ENCODE measurements around the gene RNU6-9. TPM values are rescaled to one million over a fixed set of nuclear protein-coding genes. Genes with fewer than 3 reads are reported as not detected.
A peak's percentile ranks its signal among the peaks of the same experiment; 100 is the strongest.

RNU6-9 gene
- total RNA-seq, 1 experiment from 2014 or later = not detected

DNA sequence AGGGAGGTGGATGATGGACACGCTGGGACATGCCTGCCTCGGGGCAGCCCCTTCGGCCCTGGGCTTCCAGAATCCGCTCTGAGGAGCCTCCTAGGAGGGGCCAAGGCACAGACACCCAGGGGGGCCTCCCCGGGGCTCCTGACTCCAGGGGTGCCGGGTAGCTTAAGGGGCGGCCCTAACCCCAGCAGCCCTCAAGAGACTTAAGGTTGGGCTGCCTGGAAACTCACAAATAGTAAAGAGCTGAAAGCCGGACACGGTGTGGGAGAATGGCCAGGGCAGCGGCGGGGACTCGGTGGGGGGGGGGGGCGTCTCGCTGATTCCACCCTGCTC lies 40.2 kb downstream of the RNU6-9 start:
- no peaks in the 10 kb centered on the region for H3K27me3 ChIP-seq (ENCODE audit: low read length)
- ATAC-seq (no peak), DNase-seq (no peak)
- ChIA-PET POLR2A (ENCODE audit: unreplicated experiment) (no interaction called here), CTCF (no interaction called here)
- H2AFZ ChIP-seq (ENCODE audit: low read length) = no peak overlapping the region
- H3K4me2 ChIP-seq (ENCODE audit: low read length) = no peak overlapping the region
- no peaks in the 10 kb centered on the region for H3K36me3 ChIP-seq (ENCODE audit: low read depth, low read length)
- no peak overlapping the region for H3K27ac ChIP-seq (ENCODE audit: low read length)
- H3K79me2 ChIP-seq (ENCODE audit: low read length) = no peaks in the 10 kb centered on the region
- intact Hi-C loops (cut with micrococcal nuclease) = no loop called here
- H3K9me3 ChIP-seq (ENCODE audit: low read length) = no peaks in the 10 kb centered on the region
- no peak overlapping the region for H3K9ac ChIP-seq (ENCODE audit: low read length)
- peaks cover 11% of the 10 kb centered on the region; the same call in 1 of the 2 replicates for H3K4me1 ChIP-seq (ENCODE audit: insufficient read depth, low read length)
- BruUV-seq (replicated peaks) = no TSS peak
- TF ChIP-seq EZH2 (IDR thresholded peaks at IDR 0.05; ENCODE audit: low read length, unreplicated experiment) = no peak
- no peak for TF ChIP-seq EZH2phosphoT487 (IDR thresholded peaks at IDR 0.05; ENCODE audit: borderline replicate concordance, low read length)
- TF ChIP-seq, protein P1, sequence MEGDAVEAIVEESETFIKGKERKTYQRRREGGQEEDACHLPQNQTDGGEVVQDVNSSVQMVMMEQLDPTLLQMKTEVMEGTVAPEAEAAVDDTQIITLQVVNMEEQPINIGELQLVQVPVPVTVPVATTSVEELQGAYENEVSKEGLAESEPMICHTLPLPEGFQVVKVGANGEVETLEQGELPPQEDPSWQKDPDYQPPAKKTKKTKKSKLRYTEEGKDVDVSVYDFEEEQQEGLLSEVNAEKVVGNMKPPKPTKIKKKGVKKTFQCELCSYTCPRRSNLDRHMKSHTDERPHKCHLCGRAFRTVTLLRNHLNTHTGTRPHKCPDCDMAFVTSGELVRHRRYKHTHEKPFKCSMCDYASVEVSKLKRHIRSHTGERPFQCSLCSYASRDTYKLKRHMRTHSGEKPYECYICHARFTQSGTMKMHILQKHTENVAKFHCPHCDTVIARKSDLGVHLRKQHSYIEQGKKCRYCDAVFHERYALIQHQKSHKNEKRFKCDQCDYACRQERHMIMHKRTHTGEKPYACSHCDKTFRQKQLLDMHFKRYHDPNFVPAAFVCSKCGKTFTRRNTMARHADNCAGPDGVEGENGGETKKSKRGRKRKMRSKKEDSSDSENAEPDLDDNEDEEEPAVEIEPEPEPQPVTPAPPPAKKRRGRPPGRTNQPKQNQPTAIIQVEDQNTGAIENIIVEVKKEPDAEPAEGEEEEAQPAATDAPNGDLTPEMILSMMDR (conservative IDR thresholded peaks at IDR 0.05; ENCODE audit: low read depth, low read length) = no peak
- no peaks in the 10 kb centered on the region for H3F3A ChIP-seq (ENCODE audit: low read length, unreplicated experiment)
- H4K20me1 ChIP-seq (ENCODE audit: low read length) = no peaks in the 10 kb centered on the region
- H3K4me3 ChIP-seq (ENCODE audit: low read length) = no peak overlapping the region
- H3K9me2 ChIP-seq (replicated peaks; ENCODE audit: low read length) = no peaks in the 10 kb centered on the region

DNA sequence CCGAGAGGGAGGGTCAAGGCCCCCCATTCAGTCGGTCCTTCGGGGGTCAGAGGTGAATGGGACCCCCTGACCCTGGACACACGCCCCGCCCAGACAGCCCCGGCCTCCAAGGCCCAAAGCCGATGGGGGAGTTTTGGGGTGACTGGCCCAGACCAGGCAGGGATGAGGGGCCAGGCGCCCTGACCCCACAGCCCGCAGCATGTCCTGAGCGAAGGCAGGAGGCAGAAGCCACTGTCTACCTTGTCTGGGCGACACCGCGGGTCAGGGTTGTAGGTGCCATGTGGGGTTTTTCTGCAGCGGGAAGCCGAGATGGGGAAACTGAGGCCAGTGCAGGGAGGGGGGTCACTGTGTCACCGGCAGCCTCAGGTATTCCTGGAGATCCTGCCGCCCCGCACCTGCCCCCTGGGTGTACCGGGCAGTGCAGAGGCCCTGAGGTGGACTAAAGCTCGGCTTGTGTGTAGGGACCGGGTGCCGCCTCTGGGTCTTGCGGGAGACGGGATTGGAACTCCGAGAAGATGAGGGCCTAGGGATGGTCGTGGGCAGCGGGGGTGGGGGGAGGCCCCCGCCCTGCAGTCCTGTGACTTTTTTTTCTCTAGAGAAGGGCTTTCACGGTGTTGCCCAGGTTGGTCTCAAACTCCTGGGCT lies 41.0 kb downstream of the RNU6-9 start:
- no peaks in the 10 kb centered on the region for H3K36me3 ChIP-seq (ENCODE audit: low read depth, low read length)
- H3K27me3 ChIP-seq (ENCODE audit: low read length) = no peaks in the 10 kb centered on the region
- no TSS peak for BruUV-seq (replicated peaks)
- intact Hi-C loops (cut with micrococcal nuclease) = no loop called here
- H3K4me3 ChIP-seq (ENCODE audit: low read length) = no peak overlapping the region
- ATAC-seq (peak; percentile 9; the same call in 1 of the 2 replicates), DNase-seq (no peak)
- H3K9me2 ChIP-seq (replicated peaks; ENCODE audit: low read length) = no peaks in the 10 kb centered on the region
- H3F3A ChIP-seq (ENCODE audit: low read length, unreplicated experiment) = no peaks in the 10 kb centered on the region
- no peak overlapping the region for H2AFZ ChIP-seq (ENCODE audit: low read length)
- no peak overlapping the region for H3K27ac ChIP-seq (ENCODE audit: low read length)
- TF ChIP-seq EZH2 (IDR thresholded peaks at IDR 0.05; ENCODE audit: low read length, unreplicated experiment) (no peak), EZH2phosphoT487 (IDR thresholded peaks at IDR 0.05; ENCODE audit: borderline replicate concordance, low read length) (no peak)
- TF ChIP-seq, protein P1 (conservative IDR thresholded peaks at IDR 0.05; ENCODE audit: low read depth, low read length) = no peak
- H3K4me2 ChIP-seq (ENCODE audit: low read length) = peak overlapping the region; percentile 37; the same call in 1 of the 2 replicates
- H3K4me1 ChIP-seq (ENCODE audit: insufficient read depth, low read length) = peaks cover 11% of the 10 kb centered on the region; the same call in 1 of the 2 replicates
- H4K20me1 ChIP-seq (ENCODE audit: low read length) = no peaks in the 10 kb centered on the region
- no peak overlapping the region for H3K9ac ChIP-seq (ENCODE audit: low read length)
- no peaks in the 10 kb centered on the region for H3K9me3 ChIP-seq (ENCODE audit: low read length)
- ChIA-PET POLR2A (ENCODE audit: unreplicated experiment) (no interaction called here), CTCF (no interaction called here)
- no peaks in the 10 kb centered on the region for H3K79me2 ChIP-seq (ENCODE audit: low read length)

DNA sequence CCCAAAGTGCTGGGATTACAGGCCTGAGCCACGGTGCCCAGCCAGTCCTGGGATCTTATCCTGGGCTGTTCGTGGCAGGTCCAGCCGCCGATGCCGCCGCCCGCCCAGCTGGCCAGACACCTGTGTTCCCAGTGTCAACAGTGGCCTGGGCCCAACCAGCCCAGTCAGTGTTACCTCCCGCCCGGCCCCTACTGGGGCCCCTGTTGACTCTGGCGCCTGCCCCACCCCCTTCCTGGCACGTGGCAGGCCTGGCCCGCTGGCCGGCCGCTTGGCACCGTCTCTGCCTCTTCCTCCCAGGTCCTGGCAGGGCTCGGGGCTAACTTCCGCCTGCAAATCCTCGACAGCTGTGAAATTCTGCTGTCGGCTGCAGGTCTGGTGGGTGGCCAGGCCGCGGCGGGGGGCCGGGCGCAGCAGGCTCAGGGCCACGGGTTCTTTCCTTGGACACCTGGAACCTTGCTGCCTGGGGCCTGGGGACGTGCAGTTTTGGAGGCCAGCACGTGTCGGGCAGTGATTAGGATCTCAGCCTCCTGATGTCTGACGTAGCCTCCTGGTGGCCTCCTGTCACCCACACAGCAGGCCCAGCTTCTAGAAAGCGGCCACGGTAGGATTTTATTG lies 41.7 kb downstream of the RNU6-9 start:
- Histone ChIP-seq H2AFZ (ENCODE audit: low read length) (0 out of 2 replicates have a peak overlapping the region, but pooled peaks have one; percentile 42), H3K9me3 (ENCODE audit: low read length) (no peaks in the 10 kb centered on the region), H3K27me3 (ENCODE audit: low read length) (no peaks in the 10 kb centered on the region), H3K9me2 (replicated peaks; ENCODE audit: low read length) (no peaks in the 10 kb centered on the region), H3K27ac (ENCODE audit: low read length) (no peak overlapping the region), H3K4me3 (ENCODE audit: low read length) (no peak overlapping the region), H3K79me2 (ENCODE audit: low read length) (no peaks in the 10 kb centered on the region), H4K20me1 (ENCODE audit: low read length) (no peaks in the 10 kb centered on the region), H3K9ac (ENCODE audit: low read length) (no peak overlapping the region), H3K4me1 (ENCODE audit: insufficient read depth, low read length) (peaks cover 11% of the 10 kb centered on the region; the same call in 1 of the 2 replicates), H3K4me2 (ENCODE audit: low read length) (peak overlapping the region; percentile 37; the same call in 1 of the 2 replicates), H3F3A (ENCODE audit: low read length, unreplicated experiment) (no peaks in the 10 kb centered on the region), H3K36me3 (ENCODE audit: low read depth, low read length) (no peaks in the 10 kb centered on the region)
- intact Hi-C loops (cut with micrococcal nuclease) = no loop called here
- BruUV-seq (replicated peaks) = no TSS peak
- DNase-seq (peak; percentile 68), ATAC-seq (peak; percentile 95)
- CTCF ChIA-PET = no interaction called here
- POLR2A ChIA-PET (ENCODE audit: unreplicated experiment) = no interaction called here
- peak; percentile 94 for TF ChIP-seq EZH2phosphoT487 (IDR thresholded peaks at IDR 0.05; ENCODE audit: borderline replicate concordance, low read length)
- TF ChIP-seq, protein P1 (conservative IDR thresholded peaks at IDR 0.05; ENCODE audit: low read depth, low read length) = no peak
